HG03175 (cell line): ENCODE measurements around the gene KRT86.
"Not testable (repeated sequence)": the region's sequence is repeated elsewhere in the genome, so short reads cannot be mapped to it uniquely, and the experiment has no call there.

Experiments used
- ATAC-seq: cut with Tn5 transposase; IDR thresholded peaks from one replicate; pipeline ENCODE4 v1.9.1; 2021; ENCODE audit warnings: mild to moderate bottlenecking, moderate library complexity; ENCODE audit not compliant: unreplicated experiment

KRT86 gene

DNA sequence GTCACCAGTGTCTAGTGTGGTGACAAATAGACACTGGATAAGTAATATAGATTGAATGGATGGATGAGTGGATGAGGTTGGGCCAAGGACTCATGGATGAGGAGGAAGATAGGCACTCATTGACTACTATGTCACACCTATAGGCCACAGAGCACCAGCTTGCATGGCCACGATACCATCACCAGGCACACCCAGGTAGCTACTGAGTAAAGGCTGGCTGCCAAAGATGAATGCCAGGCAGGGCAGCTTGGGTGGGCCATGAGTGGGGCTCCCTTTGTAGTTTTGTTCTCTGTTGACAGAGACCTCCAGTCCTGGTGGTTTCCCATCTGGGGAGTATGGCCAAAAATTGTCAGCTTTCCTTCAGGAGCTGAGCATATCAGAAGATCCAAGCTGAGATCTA is 57.9 kb downstream of the KRT86 start:
- no peak for ATAC-seq

DNA sequence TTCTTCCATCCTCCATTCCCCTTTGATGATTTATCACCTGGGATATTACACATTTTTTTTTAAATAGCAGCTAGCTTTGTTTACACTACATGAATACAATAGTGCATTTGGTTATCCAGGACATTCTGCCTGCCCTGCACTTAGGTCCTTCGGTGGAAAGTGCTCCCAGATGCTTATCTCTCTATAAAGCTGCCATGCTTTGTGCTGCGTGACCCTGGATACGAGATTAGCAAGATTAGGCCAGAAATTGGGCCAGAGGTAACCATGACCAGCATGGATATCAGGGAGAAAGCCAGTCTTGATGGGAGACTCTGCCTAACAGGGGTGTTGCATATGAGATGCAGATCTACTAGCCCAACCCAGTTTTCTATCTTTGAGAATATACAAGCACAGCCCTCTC is 58.9 kb downstream of the KRT86 start:
- no peak for ATAC-seq

DNA sequence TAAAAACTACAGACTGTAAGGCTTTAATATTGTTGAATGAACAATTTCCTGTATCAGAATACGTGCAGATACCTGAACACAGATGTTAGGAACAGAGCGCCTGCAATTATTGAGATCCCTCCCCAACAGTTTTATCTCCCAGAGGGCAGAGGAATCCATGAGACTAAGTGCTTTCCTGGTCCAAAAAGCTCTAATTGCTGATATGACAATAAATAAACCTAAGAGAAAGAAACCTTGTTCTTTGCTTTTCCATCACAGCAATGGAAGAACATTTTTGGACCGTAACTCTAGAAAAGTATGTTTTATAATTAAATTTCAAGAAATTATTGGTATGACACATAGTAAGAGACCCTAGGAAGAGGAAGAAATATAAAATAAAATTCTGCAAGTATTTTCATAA is 59.7 kb downstream of the KRT86 start:
- ATAC-seq, result no peak

DNA sequence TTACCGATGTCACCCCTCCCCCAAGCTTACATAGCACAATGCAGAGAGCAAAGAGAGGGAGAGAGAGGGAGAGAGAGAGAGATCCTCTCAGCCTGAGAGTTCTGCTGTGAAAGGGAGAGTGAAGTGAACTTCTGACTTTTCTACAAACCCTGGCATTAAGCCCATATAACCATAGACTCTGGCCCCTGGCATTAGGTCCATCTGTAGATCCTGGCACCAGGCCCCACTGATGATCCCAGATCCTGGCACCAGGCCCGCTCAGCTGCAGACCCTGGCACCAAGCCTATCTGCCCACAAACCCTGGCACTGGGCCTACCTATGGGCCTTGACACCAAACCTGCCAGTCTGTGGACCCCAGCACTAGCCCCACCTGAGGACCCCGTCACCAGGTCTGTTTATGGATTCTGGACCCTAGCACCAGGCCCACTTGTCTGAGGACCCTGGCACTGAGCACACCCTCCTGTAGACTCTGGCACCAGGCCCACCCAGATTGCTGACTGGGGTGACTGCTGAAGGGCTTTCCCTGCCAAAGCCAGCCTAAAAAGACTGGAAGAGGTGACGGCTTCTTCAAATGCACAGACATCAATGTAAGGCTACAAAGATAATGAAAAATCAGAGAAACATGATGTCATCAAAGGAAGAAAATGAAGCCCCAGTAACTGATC is 61.3 kb downstream of the KRT86 start:
- ATAC-seq, result no peak

DNA sequence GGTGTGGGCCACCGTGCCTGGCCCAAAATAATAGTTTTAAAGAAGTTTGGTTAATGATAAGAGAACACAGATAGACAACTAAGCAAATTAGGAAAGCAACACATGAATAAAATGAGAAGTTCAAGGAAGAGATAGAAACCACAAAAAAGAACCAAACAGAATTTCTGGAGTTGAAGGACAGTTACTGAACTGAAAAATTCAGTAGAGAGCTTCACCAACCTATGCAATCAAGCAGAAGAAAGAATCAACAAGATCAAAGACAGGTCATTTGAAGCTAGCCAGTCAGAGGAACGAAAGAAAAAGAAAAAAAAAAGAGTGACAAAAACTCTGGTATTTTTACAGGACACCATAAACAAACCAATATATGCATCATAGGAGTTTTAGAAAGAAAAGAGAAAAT is 62.2 kb downstream of the KRT86 start:
- ATAC-seq, result no peak

DNA sequence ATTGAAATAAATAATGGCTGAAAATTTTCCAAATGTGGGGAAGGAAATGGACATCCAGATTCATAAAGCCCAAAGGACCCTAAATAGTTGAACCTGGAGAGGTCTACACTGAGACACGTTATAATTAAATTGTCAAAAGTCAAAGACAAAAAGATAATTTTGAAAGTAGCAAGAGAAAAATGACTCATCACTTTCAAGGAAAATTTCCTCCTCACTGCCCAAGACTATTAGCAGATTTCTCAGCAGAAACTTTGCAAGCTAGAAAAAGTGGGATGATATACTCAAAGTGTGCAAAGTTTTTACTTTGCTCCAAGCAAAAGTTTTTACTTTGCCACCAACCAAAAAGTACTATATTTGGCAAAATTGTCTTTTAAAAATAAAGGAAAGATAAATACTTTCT is 62.6 kb downstream of the KRT86 start:
- no peak for ATAC-seq

DNA sequence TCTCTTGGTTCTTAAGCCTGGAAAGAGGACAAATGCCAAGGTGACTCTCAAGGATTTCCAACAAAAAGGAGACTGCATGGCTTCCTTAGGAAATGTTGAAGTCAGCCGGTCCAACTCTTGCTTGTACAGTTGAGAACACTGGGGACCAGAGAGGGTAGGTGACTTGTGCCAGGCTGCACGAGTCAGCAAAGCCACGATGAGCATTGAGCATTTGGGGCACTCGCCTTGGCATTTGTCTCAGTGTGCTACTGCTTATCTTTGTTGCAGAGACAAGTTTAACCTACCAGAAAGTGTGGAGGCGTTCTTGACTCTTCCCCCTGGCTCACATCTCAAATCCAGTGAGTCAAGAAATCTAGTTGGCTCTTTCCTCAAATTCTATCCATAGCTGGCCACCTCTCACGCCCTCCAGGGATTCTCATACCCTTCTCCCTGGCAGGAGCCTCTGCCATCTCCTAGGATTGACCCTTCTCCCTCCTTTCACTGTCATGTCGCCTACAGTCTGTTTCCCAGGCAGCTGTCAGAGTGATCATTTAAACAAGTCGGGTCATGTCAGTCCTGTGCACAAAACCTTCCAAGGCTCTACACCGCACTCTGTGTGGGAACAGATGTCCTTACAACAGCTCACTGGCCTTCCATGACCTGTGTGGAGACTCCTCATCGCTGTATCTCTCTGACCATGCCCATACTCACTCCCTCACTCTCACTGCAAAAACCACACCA is 64.0 kb downstream of the KRT86 start:
- no peak for ATAC-seq

DNA sequence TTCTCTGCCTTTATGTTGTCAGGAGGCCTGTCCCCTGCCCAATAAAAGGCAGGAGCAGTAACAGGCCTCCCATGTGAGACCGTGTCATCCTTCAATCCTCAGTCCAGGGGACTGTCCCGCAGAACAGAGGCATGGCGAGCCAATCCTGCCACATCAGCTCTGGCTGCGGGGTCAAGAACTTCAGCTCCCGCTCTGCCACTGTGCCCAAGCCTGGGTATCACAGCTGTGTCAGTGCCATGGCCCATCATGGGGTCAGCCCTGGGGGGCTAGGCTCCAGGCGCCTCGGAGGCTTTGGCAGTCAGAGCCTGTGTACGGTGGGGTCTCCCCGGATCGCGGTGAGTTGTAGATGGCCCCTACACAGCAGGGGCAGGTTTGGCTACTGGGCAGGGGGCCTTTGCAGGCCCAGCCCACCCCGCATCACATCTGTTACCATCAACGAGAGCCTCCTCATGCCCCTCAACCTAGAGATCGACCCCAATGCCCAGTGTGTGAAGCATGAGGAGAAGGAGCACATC is 66.7 kb downstream of the KRT86 start:
- ATAC-seq, result no peak

DNA sequence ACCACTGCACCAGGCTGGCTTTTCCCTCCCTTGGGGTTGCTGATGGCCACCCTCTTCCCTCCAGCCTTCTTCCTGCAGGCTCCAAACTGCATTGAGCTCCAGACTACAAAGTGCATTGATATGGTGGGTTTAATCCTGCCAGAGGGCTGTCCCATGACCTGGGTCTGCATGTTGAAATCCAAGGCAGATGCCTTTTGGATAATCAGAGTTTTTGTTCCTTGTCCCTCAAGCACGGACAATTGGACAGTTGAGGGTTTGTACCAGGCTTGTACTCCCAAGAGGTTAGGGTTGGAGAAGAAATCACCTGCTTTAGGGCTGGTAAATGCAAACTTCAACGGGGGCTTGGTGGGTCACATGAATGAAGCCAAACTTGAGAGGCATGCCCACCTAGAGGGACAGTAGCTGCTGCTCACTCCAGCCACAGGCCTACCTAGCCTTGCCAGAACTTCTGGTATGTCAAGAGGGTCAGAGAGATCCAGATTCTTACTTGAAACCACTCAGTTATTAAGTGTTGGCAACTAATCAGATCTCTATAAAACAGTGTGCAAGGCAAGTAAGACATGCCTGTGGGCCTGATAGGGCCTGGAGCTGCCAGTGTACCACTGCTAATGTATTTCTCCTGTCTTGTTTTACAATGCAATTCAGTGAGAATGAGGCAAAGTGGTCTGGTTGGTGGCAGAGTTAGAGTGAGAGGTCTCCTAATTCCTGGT is 68.5 kb downstream of the KRT86 start:
- ATAC-seq, result no peak

DNA sequence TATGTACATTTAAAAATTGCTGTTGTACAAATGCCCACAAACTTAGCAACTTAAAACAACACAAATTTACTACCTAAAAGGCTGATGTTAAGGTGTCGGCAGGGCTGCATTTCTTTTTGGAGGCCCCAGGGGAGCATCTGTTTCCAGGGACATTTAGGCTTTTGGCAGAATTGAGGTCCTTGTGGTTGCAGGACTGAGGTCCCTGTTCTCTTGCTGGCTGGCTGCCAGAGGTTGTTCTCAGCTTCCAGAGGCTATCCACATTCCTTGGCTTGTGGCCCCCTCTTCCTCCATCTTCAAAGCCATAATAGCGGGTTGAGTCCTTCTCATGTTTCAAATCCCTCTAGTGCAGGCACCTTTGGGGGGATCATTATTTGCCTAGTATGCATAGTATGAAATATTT is 69.1 kb downstream of the KRT86 start:
- no peak for ATAC-seq

DNA sequence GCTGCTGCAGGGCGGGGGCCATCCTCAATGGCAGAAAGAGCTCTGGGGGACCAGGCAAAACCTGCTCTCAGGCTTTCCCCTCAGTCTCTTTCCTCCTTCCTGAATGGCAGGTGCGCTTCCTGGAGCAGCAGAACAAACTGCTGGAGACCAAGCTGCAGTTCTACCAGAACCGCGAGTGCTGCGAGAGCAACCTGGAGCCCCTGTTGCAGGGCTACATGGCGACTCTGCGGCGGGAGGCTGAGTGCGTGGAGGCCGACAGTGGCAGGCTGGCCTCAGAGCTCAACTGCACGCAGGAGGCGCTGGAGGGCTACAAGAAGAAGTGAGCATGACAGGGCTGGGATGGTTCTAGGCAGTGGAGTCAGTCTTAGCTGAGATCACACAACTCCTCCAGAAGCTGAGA is 69.7 kb downstream of the KRT86 start:
- ATAC-seq, result no peak

DNA sequence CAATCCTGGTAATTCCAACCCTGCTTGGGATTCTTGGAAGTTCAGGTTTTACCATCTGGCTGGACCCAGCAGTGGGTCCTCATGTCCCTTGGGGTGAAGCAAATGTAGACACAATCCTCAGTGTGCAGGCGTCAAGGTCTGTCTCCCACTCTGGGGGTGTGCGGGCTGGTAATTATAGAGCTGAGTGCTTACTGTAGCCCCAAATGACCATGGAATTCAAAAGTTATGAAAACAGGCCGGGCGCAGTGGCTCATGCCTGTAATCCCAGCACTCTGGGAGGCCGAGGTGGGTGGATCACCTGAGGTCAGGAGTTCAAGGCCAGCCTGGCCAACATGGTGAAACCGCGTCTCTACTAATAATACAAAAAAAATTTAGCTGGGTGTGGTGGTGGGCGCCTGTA is 70.6 kb downstream of the KRT86 start:
- not testable (repeated sequence) for ATAC-seq

DNA sequence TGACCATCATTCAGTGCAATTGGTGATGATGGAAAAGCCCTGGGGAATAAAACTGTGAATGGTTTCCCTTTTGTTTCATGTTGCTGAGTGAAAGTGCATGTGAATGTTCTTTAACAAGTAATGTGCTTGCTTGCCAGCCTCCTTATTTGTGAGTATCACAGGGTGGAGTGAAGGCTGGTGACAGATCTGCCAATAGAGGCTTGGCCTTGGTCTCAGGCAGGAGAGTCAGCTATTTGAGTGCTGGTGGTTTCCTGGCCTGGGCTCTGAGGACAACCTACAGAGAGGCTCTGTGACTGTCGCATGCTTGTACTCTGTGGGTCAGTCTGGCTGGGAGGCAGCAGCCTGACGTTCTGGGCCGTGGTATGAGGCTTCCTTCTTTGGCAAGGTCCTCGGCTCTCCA is 72.1 kb downstream of the KRT86 start:
- ATAC-seq, result no peak

DNA sequence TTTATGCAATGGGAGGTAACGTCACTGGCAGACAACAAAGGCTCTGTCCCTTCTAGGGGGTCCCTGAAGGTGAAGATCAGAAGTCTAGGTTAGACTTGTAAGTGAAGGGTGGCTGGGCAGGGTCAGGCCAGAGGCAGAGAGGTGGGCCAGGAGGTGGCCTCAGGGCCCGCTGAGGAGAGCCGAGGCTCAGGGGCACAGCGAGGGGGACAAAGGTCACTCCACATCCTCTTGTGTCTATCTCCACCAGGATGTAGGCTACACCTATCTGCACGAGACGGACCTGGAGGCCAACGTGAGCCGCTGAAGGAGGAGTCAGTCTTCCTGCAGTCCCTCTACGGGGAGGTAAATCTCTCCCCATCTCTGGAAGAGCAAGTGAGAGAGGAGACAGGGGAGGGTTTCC is 72.6 kb downstream of the KRT86 start:
- no peak for ATAC-seq

DNA sequence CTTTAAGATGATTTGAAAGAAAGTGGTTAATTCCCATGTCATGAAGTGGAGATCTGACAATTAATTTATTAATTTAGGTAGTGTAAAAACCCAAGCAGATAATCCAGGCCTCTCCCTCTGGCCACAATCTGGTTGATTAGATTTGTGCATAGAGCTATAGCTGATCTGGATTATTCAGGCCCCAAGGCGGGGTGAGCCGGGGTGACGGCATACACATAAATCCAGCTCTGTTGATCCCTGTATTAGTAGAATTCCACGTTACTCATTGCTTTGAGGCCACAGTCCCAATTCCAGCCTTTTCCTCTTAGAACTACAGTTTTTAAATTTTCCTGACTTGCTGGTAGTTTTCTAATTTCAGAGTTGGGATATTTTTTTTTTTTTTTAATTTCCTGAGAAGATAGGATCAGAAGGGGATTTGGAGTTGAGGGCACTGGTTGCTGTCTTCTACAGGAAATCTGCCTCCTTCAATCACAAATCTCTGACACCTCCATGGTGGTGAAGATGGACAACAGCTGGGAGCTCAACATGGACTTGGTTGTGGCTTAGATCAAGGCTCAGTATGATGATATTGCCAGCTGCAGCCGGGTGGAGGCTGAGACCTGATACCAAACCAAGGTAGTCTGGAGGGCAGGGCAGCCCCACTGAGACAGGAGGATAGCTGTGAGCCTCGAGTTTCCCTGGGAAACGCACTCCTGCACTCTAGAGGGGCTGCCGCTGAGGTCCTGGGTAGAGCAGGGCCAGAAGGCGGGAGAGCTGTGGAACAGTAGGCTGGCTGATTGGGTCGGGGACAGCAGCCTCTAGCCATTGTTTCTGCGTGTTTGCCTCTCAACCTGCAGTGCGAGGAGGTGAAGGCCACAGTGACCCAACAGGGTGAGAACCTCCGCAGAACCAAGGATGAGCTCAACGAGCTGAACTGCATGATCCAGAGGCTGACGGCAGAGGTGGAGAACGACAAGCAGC is 73.4 kb downstream of the KRT86 start:
- ATAC-seq, result no peak

DNA sequence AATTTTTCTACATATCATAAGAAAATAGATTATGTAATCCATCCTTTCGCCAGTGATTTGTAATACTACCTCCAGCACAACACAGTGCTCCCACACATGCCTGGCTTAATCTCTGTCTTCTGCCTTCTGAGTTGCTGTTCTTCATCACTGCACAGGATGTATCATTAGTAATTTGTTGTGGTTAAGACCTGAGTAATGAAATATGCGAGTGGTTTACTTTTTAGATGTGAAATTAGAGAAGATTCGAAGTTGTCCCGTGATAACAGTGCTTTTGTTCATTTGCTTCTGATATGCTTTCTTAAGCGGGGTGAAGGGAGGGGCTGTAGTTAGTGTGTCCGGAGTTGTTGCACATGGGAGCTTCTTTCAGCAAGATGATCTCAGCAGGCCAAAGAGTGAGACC is 74.8 kb downstream of the KRT86 start:
- no peak for ATAC-seq

DNA sequence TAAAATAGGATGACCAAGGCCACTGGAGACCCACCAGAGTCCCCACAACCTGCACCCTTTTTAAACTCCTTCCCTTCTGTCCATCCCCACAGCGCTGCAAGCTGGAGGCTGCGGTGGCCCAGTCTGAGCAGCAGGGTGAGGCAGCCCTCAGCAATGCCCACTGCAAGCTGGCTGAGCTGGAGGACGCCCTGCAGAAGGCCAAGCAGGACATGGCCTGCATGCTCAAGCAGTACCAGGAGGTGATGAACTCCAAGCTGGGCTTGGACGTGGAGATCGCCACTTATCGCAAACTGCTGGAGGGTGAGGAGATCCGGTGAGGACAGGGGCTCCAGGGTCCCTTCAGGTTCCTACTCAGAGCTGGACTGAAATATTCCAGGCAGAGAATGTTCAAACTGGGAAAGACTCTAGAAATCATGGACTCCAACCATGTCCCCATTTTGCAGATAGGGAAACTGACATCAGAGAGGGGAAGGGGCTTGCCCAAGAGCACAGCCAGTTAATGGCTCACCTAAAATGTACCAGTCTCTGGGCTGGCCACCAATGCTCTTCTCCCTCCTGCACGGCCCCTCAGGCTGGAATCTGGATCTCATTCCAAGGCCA is 75.7 kb downstream of the KRT86 start:
- no peak for ATAC-seq

DNA sequence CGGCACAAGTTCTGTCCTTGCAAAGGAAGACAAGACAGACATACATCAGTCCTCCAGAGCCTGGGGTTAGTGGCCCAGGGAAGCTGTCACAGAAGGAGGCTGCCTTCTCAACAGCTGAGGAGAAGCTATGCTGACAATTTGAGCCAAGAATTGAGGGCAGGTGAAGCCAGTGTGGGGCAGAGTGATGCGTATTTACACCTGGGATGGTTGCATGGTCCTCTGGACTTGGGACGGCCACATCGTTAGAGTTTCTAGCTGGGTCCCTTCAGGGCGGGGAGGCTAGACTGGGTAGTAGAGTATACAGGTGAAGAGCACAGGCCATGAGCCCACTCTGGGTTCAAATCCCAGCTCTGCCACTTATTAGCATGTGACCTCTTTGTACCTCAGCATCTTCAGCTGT is 76.3 kb downstream of the KRT86 start:
- no peak for ATAC-seq

DNA sequence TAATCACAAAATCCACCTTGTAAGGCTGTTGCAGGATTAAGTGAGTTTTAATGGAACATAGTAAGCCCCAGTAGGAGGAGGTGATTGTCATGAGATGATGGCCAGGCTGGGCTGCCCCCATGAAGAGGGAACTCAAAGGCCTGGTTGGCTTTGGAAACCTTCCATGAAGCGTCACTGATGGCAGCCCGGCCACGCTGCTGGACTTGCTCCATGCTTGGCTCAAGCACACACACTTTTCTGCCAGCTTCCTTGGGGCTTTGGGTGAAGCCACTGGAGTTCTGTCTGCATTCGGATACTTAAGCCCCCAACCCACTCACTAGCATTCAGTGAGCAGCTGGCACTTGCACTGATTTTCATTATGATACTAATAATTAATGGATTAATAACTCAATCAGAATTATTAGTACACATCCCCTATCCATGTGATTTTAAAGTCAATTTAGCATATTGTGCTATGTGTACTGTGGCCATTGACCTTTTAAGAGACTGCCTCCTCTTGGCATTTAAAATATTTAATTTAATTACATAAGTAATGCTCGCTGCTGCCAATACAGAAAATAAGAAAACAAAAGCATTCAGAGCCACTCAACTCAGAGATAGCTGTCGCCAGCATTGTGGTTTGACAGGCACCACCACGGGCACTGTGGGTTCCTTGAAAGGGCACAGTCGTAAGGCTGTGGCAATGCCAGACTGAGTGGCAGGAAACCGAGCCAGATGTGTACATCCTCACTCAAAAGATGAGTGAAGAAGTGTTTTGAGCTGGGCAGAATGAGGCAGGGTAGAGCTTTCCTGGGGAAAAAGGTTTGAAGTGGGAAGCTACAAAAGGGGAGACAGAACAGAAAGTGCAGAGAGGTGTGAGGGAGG is 77.0 kb downstream of the KRT86 start:
- no peak for ATAC-seq

DNA sequence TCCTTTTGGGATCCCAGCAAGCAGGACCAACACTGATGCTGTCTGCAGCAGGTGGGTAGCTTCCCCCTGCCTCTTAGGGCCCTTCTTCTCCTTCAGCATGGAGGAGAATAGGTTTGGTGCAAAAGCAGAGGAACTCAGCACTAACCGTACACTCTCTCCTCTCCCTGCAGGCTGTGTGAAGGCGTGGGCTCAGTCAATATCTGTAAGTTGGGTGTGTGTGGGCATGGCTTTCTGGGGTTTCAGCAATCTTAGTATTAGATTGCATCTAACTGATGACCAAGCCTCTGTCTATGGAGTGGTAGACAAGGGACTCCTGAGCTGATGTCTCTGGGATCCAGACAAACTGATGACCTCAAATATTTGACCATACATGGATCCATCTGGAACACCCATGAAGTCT is 78.5 kb downstream of the KRT86 start:
- no peak for ATAC-seq
